GM21367 (cell line): Measurements from ENCODE around the gene DGCR8.

Experiments used
- ATAC-seq: cut with Tn5 transposase; IDR thresholded peaks from one replicate; pipeline ENCODE4 v1.9.1; 2021; ENCODE audit not compliant: unreplicated experiment

DGCR8 gene

DNA sequence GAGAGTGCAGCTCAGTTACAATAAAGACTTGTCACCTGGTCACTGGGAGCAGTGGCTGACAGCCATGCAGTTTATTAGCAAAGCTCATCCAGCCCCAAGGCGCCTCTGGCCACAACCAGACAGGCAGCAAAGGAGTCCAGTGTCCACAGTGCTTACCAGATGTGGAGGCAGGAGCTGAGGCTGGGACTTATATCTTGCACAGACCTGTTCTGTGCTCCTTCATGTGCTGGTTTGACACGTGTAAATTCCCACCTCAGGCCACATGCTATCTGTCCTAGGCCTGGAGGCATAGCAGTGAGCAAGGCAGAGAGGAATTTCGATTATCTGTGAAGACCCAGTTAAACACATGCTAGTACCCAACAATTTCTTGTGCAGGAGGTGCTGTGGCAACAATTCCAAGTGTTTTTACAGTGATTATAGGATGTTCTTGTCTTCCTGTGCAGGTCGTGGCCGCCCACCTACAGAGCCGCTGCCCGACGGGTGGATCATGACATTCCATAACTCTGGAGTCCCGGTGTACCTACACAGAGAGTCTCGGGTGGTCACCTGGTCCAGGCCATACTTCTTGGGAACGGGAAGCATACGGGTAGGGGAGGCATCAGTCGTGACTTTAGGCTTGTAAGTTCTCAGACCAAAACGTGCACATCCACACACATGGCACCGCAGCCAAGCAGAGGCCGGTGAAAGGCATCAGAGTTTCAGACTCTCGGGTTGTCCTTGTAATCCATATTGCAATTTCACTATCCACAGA, 9.4 kb downstream of the DGCR8 start:
- no peak for ATAC-seq

DNA sequence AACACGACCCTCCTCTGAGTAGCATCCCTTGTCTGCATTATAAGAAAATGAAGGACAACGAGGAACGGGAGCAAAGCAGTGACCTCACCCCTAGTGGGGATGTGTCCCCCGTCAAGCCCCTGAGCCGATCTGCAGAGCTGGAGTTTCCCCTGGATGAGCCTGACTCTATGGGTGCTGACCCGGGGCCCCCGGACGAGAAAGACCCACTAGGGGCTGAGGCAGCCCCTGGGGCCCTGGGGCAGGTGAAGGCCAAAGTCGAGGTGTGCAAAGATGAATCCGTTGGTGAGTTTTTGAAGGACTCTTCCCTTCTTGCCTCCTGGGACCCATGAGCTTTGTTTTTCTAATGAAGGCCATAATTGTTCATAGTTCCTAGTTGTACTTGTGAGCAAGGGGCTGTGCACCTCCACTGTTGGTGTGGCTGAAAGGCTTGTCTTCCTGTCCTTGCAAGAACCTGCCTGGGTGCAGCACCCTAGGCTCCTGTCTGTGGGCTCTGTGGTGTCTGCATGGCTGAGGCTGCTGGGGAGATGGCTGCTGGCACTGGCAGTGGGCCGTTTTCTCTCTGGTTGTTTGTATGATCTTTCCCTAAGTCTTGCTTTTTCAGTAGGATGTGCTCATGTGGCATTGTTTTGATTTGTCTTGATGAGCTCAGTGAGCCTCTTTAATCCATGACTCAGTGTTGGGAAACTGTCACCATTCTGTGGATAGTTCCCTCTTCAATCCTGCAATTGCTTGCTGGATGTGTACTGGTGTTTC, 10.1 kb downstream of the DGCR8 start:
- ATAC-seq = no peak

DNA sequence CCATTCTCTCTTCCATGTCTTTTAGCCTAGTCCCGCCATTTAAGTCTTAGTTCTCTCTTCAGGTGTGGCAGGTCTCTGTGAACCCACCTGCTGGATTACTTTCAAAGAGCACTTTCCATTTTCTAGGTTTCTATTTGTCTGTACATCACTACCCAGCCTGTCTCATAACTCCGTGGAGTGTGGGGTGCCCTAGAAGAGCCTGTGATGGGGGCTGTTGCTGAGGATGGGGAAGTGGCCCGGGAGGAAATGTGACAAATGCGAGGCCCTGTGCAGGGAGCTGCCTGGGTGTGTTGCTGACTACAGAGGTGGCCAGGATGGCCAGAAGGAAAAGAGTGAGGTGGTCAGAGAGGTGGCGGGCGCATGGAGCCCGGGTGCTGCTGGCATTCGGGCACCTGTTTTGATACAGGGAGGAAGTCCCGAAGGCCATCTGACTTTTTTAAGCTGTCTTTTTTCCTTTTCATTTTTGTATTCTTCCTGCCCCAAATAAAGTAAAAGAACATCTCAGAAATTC, 10.7 kb downstream of the DGCR8 start:
- ATAC-seq = no peak

DNA sequence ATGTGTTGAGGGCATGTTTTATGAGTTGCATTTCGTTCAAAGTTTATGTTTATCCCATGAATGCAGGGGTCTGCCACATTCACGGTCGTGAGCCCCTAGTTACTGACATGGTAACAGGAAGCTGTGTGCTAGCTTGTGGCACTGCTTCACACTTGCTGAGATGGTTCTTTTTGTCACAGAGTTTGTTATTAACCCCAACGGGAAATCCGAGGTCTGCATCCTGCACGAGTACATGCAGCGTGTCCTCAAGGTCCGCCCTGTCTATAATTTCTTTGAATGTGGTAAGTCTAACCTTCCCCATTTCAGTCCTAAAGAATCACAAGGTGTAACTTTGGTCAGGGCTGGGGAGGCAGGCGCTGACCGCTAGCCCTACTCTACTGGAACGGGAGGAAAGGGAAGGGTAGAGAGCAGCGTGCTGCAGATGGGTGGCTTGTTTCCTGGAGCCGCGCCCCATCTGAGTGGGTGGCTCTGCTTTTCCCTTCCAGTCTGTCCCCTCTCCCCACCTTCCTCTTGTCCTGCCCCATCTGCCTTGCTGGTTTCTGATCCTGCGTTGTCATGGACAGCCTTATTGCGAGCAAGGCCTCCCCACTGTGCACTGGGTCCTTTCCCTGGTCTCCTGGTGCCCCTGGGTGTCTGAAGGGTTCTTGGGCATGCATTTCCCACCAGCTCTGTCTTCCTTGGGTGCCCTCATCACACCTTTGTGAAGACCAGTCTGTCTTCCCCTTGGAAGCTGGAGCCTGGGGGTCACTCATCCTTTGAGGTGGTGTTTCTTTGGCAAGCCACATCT, 11.8 kb downstream of the DGCR8 start:
- no peak for ATAC-seq

DNA sequence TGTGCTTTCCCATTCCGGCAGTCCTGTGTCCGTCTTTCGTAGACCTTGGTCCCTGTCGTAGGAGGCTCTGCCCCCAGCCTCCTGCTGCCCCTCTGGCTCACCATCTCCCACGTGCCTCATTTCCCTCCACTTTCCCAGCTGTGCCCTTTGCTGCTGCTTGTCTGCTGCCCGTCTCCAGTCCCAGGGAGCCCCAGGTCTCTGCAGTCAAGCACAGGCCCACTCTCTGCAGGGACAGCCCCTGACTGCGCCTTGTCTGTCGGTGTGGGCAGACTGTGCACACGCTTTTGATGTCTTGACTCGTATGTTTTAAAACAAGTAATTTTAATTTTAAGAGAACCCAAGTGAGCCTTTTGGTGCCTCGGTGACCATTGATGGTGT, 12.4 kb downstream of the DGCR8 start:
- ATAC-seq = no peak

GRCh38 chr22:20093418-20094196, 13.6 kb downstream of the DGCR8 start:
- ATAC-seq = no peak

DNA sequence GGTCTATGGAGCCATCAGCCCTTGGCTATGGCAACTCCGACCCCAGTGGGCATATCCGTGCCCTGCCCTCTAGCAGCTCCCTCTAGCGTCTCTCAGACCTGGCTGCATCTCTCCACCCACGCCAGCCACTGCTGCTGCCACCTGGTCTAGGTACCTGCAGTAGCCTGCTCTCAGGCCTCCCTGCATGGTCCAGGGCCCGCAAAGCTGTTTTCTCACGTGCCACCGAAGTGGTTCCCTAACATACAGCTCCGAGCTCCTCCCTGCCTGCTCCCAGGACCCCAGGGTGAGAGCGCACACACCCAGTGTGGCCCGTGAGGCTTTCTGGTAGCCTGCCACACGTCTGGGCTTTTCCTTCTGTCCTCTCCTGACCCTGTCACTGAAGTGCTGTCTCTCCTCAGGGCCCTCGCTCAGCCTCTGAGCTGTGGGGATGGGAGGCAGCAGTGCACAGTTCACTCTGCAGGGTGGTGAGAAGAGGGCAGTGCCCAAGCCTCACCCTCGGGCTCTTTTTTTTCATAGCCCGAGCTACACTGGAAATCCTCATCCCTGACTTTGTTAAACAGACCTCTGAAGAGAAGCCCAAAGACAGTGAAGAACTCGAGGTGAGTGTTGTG, 14.3 kb downstream of the DGCR8 start:
- ATAC-seq = no peak

GRCh38 chr22:20095521-20095920, 15.5 kb downstream of the DGCR8 start:
- ATAC-seq = no peak

DNA sequence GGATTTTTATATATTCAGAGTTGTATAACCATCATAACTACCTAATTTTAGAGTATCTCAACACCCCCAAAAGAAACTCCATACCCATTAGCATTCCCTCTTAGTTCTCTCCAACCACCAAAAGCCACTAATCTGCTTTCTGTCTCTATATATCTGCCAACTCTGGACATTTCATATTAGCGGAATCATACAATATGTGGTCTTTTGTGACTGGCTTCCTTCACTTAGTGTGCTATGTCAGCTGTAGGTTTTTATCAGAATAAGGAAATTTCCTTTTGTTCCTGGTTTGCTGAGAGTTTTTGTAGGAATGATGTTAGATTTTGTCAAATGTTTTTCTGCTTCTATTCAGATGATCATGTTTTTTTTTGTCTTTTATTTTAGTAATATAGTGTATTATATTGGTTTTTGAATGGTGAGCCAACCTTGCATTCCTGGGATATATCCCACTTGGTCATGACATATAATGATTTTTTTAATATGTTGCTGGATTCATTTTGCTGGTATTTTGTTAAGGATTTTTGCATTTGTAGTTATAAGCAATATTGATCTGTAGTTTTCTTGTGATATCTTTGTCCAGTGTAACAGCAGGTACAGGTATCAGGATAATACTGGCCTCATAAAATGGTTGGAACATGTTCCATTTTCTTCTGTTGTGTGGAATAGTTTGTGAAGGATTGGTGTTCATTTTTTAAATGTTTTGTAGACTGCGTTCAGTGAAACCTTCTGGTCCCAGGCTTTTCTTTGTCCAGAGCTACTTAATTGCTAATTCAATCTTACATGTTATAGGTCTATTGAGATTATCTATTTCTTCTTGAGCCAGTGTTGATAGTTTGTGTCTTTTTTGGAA, 16.8 kb downstream of the DGCR8 start:
- no peak for ATAC-seq

GRCh38 chr22:20099099-20099711, 19.2 kb downstream of the DGCR8 start:
- ATAC-seq = no peak

DNA sequence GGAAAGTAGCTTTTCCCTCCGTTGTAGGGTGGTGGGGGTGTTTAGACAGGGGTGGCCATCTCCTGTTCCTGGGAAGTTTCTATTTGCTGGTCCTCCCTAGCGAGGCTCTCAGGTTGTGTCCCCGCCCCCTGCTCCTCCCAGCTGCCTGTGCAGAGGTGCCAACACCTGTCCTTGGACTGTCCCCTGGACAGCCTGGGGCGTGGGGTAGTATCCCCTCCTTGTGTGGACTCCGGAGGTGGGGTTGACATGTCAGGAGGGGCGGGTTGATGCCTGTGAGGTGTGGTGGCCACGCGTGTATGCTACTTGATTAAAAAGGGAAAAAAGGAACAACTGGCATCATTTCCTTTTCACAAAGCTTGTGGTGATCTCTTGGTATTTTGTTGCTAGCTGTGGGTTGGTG, 21.6 kb downstream of the DGCR8 start:
- ATAC-seq = no peak

GRCh38 chr22:20102203-20102780, 22.3 kb downstream of the DGCR8 start:
- ATAC-seq = no peak

DNA sequence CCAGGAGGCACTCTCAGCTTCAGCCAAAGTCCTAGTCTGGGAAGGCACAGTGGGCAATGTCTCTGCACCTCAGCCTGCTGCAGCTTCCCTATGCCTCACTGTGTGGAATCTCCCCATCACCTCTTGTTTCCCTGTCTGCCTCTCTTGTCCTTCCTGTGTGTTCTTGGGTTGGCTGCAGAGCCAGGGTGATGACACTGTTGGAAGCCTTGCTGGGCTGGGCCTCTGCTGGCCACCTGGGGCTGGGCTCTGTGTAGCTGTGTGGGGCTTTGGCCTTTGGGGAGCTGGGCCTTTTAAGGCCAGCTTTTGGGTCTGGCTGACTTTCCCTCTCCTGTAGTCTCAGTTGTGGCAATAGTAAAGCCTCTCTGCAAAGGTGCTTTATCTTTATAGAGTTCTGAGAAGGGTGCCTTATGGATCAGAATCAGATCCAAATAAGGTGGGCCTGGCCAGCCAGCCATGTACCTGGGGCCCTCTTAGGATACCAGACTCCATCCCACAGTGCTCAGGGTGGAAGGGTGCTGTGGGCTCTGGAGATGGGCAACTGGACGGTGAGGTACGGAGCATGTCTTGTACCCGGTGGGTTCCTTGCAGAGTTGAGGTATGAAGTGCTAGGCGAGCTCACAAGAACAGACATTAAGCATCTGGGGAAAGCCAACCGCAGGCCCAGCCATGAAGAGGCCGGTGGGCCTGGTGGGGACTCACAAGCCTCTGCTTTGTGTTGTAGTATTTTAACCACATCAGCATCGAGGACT, 25.6 kb downstream of the DGCR8 start:
- no peak for ATAC-seq

DNA sequence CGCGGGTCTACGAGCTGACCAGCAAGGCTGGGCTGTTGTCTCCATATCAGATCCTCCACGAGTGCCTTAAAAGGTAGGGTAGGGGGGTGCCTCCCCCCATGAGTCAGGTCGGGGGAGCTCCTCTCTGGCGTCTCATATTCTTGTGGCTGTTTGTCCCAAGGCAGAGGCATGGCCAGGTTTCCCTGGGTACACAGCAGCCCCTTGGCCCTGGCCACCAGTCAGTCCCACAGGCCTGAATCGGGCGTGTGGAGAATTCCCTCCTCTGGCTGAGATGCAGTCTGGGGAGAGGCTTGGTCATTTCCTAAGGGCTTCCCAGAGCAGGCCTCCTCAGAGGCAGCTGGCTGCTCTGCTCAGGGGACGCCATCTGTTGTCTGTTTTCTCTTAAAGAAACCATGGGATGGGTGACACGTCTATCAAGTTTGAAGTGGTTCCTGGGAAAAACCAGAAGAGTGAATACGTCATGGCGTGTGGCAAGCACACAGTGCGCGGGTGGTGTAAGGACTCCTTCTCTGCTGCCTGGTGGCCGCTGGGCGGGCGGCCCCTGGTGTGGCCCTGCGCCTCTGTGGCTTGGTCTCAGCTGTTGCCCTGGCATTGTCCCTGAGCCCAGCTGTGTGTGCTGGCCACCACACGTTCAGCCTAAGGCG, 26.3 kb downstream of the DGCR8 start:
- no peak for ATAC-seq

DNA sequence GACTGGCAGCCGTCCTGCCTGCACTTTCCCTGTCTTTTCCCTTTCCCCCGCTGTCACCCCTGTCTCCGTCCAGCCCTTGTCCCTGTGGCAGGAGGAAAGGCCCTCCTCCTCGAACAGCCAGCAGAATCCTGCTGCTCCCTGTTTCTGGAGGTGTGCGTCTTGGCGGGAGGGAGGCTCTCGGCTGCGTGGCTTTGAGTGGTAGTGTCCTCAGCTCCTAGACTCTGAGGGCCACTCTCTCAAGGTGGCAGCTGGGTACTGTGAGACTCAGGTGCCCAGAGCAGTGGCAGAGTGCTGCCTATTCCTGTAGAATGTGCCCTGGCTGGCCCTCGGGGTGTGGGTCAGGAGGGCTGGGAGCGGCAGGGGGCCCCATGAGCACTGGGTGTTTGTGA, 26.8 kb downstream of the DGCR8 start:
- no peak for ATAC-seq

- ATAC-seq = no peak
Observed at GRCh38 chr22:20107471-20107901, 27.4 kb downstream of the DGCR8 start.

DNA sequence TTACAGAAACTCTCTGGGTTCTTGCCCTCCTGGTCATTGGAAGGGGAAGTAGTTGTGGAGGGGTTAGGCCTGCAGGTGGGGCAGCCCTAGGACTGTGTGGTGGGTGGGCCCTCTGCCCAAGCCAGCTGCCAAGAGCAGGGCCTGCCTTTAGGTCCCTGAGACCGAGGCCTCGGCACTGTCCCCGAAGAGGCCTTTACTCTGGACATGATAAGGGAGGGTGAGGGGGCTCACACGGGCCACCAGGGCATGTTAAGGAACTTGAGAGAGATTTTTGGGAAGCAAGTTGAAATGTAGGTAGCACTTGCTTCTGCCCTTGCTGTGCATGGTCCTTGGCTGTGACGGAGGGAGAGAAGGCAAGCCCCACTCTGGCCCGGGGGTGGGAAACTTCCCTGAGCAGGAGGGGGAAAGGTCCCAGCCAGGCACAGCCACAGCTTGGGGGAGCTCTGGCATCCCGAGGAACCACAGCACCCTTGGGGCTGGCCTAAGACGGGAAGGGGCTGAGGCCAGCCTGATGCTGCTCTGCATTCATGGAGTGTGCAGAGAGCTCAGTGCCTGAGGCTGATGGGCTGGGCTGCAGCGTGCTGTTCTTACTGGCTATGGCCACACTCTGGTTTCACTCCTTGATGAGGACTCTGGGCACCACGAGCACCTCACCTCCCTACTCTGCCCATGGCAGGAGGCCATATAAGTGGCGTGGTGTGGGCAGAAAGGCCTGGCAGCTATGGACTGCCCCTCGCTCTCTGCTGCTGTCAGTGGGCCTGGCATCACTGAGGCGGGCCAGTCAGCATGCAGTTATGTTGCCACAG, 28.1 kb downstream of the DGCR8 start:
- no peak for ATAC-seq
